ENCODE results near the gene ATXN1. TPM values are rescaled to one million over a fixed set of nuclear protein-coding genes. Genes with fewer than 3 reads are reported as not detected.
A peak's percentile ranks its signal among the peaks of the same experiment; 100 is the strongest.

The ATXN1 gene
- total RNA-seq, 1 experiment from 2014 or later = 19.7 TPM

- peaks cover 12% of the 10 kb centered on the region for H3K4me1 Mint-ChIP-seq (ENCODE audit: low read depth, unreplicated experiment)
- intact Hi-C loops (cut with micrococcal nuclease; ENCODE audit: unreplicated experiment) = no loop called here
- no peaks in the 10 kb centered on the region for H3K27me3 Mint-ChIP-seq (ENCODE audit: unreplicated experiment)
- H3K4me3 Mint-ChIP-seq (ENCODE audit: low read depth, unreplicated experiment) = peak overlapping the region; percentile 32
- H3K9me3 Mint-ChIP-seq (ENCODE audit: low read depth, unreplicated experiment) = no peaks in the 10 kb centered on the region
- CTCF ChIA-PET = no interaction called here
- DNase-seq = no peak
- no peak overlapping the region for H3K27ac Mint-ChIP-seq (ENCODE audit: unreplicated experiment)
- H3K36me3 Mint-ChIP-seq (ENCODE audit: insufficient read depth, unreplicated experiment) = peaks cover 40% of the 10 kb centered on the region
- no TSS peak for BruUV-seq (replicated peaks)
- no peak for TF ChIP-seq CTCF (IDR thresholded peaks at IDR 0.05; ENCODE audit: unreplicated experiment)
Measured at GRCh38 chr6:16758163-16758975, 2.9 kb downstream of the ATXN1 start.

GRCh38 chr6:16757332-16757731, 3.9 kb downstream of the ATXN1 start:
- intact Hi-C loops (cut with micrococcal nuclease; ENCODE audit: unreplicated experiment) = no loop called here
- no peak for TF ChIP-seq CTCF (IDR thresholded peaks at IDR 0.05; ENCODE audit: unreplicated experiment)
- no peak overlapping the region for H3K4me3 Mint-ChIP-seq (ENCODE audit: low read depth, unreplicated experiment)
- CTCF ChIA-PET = no interaction called here
- H3K27ac Mint-ChIP-seq (ENCODE audit: unreplicated experiment) = no peak overlapping the region
- no peaks in the 10 kb centered on the region for H3K27me3 Mint-ChIP-seq (ENCODE audit: unreplicated experiment)
- H3K36me3 Mint-ChIP-seq (ENCODE audit: insufficient read depth, unreplicated experiment) = peaks cover 33% of the 10 kb centered on the region
- no peak for DNase-seq
- no peaks in the 10 kb centered on the region for H3K9me3 Mint-ChIP-seq (ENCODE audit: low read depth, unreplicated experiment)
- no TSS peak for BruUV-seq (replicated peaks)
- peaks cover 20% of the 10 kb centered on the region for H3K4me1 Mint-ChIP-seq (ENCODE audit: low read depth, unreplicated experiment)

GRCh38 chr6:16756660-16757255, 4.5 kb downstream of the ATXN1 start:
- CTCF ChIA-PET = no interaction called here
- DNase-seq = no peak
- TF ChIP-seq CTCF (IDR thresholded peaks at IDR 0.05; ENCODE audit: unreplicated experiment) = no peak
- Mint-ChIP-seq H3K4me3 (ENCODE audit: low read depth, unreplicated experiment) (no peak overlapping the region), H3K27me3 (ENCODE audit: unreplicated experiment) (no peaks in the 10 kb centered on the region), H3K9me3 (ENCODE audit: low read depth, unreplicated experiment) (no peaks in the 10 kb centered on the region), H3K4me1 (ENCODE audit: low read depth, unreplicated experiment) (peaks cover 24% of the 10 kb centered on the region), H3K27ac (ENCODE audit: unreplicated experiment) (no peak overlapping the region), H3K36me3 (ENCODE audit: insufficient read depth, unreplicated experiment) (peaks cover 29% of the 10 kb centered on the region)
- intact Hi-C loops (cut with micrococcal nuclease; ENCODE audit: unreplicated experiment) = no loop called here
- BruUV-seq (replicated peaks) = no TSS peak

- Mint-ChIP-seq H3K4me3 (ENCODE audit: low read depth, unreplicated experiment) (no peak overlapping the region), H3K27ac (ENCODE audit: unreplicated experiment) (no peak overlapping the region), H3K4me1 (ENCODE audit: low read depth, unreplicated experiment) (peaks cover 24% of the 10 kb centered on the region), H3K36me3 (ENCODE audit: insufficient read depth, unreplicated experiment) (peaks cover 19% of the 10 kb centered on the region), H3K9me3 (ENCODE audit: low read depth, unreplicated experiment) (no peaks in the 10 kb centered on the region), H3K27me3 (ENCODE audit: unreplicated experiment) (no peaks in the 10 kb centered on the region)
- CTCF ChIA-PET = no interaction called here
- DNase-seq = no peak
- no peak for TF ChIP-seq CTCF (IDR thresholded peaks at IDR 0.05; ENCODE audit: unreplicated experiment)
- intact Hi-C loops (cut with micrococcal nuclease; ENCODE audit: unreplicated experiment) = no loop called here
- BruUV-seq (replicated peaks) = no TSS peak
Measured at GRCh38 chr6:16755544-16755943, 5.7 kb downstream of the ATXN1 start.

Measured in Calu3 (cell line).